Endothelial cell (in vitro differentiated cells): ENCODE measurements around the gene MAP4K5. TPM values are rescaled to one million over a fixed set of nuclear protein-coding genes. Genes with fewer than 3 reads are reported as not detected.
"Not testable (repeated sequence)": the region's sequence is repeated elsewhere in the genome, so short reads cannot be mapped to it uniquely, and the experiment has no call there.

Source experiments
- DNase-seq: peaks from one replicate; pipeline ENCODE4 v3.0.0; 2021; ENCODE audit warnings: low spot score
- H3K27ac Mint-ChIP-seq: one replicate; pipeline ENCODE4 v1.8.0; 2021; ENCODE audit warnings: mixed read lengths, inconsistent platforms; ENCODE audit not compliant: unreplicated experiment
- H3K27me3 Mint-ChIP-seq: one replicate; pipeline ENCODE4 v1.8.0; 2021; ENCODE audit warnings: mild to moderate bottlenecking, moderate library complexity, mixed read lengths, inconsistent platforms; ENCODE audit not compliant: unreplicated experiment
- H3K36me3 Mint-ChIP-seq: one replicate; pipeline ENCODE4 v1.8.0; 2021; ENCODE audit warnings: mild to moderate bottlenecking, low read depth, mixed read lengths, inconsistent platforms; ENCODE audit not compliant: unreplicated experiment
- H3K4me1 Mint-ChIP-seq: one replicate; pipeline ENCODE4 v1.8.0; 2021; ENCODE audit warnings: mild to moderate bottlenecking, mixed read lengths, inconsistent platforms; ENCODE audit not compliant: unreplicated experiment
- H3K4me3 Mint-ChIP-seq: one replicate; pipeline ENCODE4 v1.8.0; 2021; ENCODE audit warnings: mild to moderate bottlenecking, mixed read lengths, inconsistent platforms; ENCODE audit not compliant: unreplicated experiment
- H3K9me3 Mint-ChIP-seq: one replicate; pipeline ENCODE4 v1.8.0; 2021; ENCODE audit warnings: mixed read lengths, inconsistent platforms; ENCODE audit not compliant: unreplicated experiment
- CTCF ChIP-seq: fragments of 200-600 bp; sonication (generic); IDR thresholded peaks from one replicate; pipeline ENCODE4 v1.5.0; 2021; ENCODE audit warnings: antibody characterized with exemption; ENCODE audit not compliant: unreplicated experiment
- total RNA-seq: library from RNA; stranded (reverse); fragmentation: NEBNext Ultra II Directional; extraction: Animal tissue kit (Norgen Biotek cat#: 25700); gene quantifications from one replicate; pipeline ENCODE4 v1.2.1, GENCODE V29; 2021; ENCODE audit not compliant: unreplicated experiment

Gene MAP4K5
- total RNA-seq, 1 donor from 2014 or later = 99.3 TPM

DNA sequence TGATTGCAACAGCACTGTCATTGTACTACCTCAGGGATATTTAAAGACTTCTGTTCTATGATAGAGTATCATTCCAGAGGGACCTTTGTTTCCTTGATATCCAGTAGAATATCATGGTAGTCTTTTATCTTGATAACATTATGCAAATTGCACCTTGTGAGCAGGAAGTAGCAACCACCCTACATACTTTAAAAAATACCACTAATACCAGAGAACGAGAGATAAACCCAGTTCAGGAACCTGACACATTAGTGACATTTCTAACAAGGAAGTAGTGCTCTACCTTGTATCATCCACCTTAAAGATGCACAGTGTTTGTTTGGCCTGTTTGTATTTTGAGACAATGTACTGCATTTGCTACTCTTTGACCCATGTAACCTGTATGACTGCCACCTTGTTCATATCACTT is 8.8 kb upstream of the MAP4K5 start:
- no peaks in the 10 kb centered on the region for H3K27me3 Mint-ChIP-seq

GRCh38 chr14:50539051-50539450 is 6.7 kb upstream of the MAP4K5 start:
- TF ChIP-seq CTCF = no peak
- no peaks in the 10 kb centered on the region for H3K27me3 Mint-ChIP-seq
- no peak overlapping the region for H3K4me3 Mint-ChIP-seq
- H3K27ac Mint-ChIP-seq = no peak overlapping the region
- peaks cover 12% of the 10 kb centered on the region for H3K36me3 Mint-ChIP-seq
- DNase-seq = no peak
- peaks cover 3% of the 10 kb centered on the region for H3K4me1 Mint-ChIP-seq
- H3K9me3 Mint-ChIP-seq = peaks cover 7% of the 10 kb centered on the region

More for the DNA sequence above, 8.8 kb upstream of the MAP4K5 start:
- Mint-ChIP-seq H3K4me1 (peaks cover 3% of the 10 kb centered on the region), H3K9me3 (peaks cover 7% of the 10 kb centered on the region), H3K36me3 (peaks cover 12% of the 10 kb centered on the region), H3K27ac (no peak overlapping the region), H3K4me3 (no peak overlapping the region)
- no peak for TF ChIP-seq CTCF
- no peak for DNase-seq

DNA sequence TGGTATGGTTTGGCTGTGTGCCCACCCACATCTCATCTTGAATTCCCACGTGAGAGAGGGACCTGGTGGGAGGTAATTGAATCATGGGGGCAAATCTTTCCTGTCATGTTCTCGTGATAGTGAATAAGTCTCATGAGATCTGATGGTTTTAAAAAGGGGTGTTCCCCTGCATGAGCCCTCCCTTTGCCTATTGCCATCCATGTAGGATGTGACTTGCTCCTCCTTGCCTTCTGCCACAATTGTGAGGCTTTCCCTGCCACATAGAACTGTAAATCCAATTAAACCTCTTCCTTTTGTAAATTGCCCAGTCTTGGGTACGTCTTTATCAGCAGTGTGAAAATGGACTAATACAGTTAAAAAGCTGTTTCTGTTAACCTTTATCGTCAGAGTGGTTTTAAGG is 5.7 kb upstream of the MAP4K5 start:
- H3K4me1 Mint-ChIP-seq, DNase-seq, H3K4me3 Mint-ChIP-seq, H3K9me3 Mint-ChIP-seq, H3K27me3 Mint-ChIP-seq, H3K27ac Mint-ChIP-seq: not testable (repeated sequence)
- H3K36me3 Mint-ChIP-seq = peaks cover 13% of the 10 kb centered on the region

GRCh38 chr14:50534997-50535396 is 2.6 kb upstream of the MAP4K5 start:
- Mint-ChIP-seq H3K36me3 (peaks cover 15% of the 10 kb centered on the region), H3K27me3 (peaks cover 6% of the 10 kb centered on the region), H3K9me3 (peaks cover 7% of the 10 kb centered on the region), H3K27ac (no peak overlapping the region), H3K4me1 (peaks cover 16% of the 10 kb centered on the region), H3K4me3 (no peak overlapping the region)
- DNase-seq = no peak
- TF ChIP-seq CTCF = no peak

- Mint-ChIP-seq H3K4me3 (no peak overlapping the region), H3K36me3 (peaks cover 19% of the 10 kb centered on the region), H3K9me3 (peaks cover 7% of the 10 kb centered on the region), H3K27me3 (peaks cover 6% of the 10 kb centered on the region), H3K27ac (no peak overlapping the region), H3K4me1 (peaks cover 22% of the 10 kb centered on the region)
- DNase-seq = no peak
- TF ChIP-seq CTCF = no peak
These were observed 2.0 kb upstream of the MAP4K5 start for GRCh38 chr14:50534416-50534815.

- no peak for DNase-seq
- peaks cover 20% of the 10 kb centered on the region for H3K36me3 Mint-ChIP-seq
- no peak overlapping the region for H3K27ac Mint-ChIP-seq
- H3K9me3 Mint-ChIP-seq = peaks cover 7% of the 10 kb centered on the region
- no peak for TF ChIP-seq CTCF
- no peak overlapping the region for H3K4me3 Mint-ChIP-seq
- peaks cover 28% of the 10 kb centered on the region for H3K4me1 Mint-ChIP-seq
- H3K27me3 Mint-ChIP-seq = peaks cover 6% of the 10 kb centered on the region
These were observed 1.4 kb upstream of the MAP4K5 start for GRCh38 chr14:50533806-50534205.
